ENCODE measurements around the gene TMEM243. TPM values are rescaled to one million over a fixed set of nuclear protein-coding genes. Genes with fewer than 3 reads are reported as not detected.

The TMEM243 gene
- total RNA-seq, 1 donor from 2014 or later, result 28.9 TPM

DNA sequence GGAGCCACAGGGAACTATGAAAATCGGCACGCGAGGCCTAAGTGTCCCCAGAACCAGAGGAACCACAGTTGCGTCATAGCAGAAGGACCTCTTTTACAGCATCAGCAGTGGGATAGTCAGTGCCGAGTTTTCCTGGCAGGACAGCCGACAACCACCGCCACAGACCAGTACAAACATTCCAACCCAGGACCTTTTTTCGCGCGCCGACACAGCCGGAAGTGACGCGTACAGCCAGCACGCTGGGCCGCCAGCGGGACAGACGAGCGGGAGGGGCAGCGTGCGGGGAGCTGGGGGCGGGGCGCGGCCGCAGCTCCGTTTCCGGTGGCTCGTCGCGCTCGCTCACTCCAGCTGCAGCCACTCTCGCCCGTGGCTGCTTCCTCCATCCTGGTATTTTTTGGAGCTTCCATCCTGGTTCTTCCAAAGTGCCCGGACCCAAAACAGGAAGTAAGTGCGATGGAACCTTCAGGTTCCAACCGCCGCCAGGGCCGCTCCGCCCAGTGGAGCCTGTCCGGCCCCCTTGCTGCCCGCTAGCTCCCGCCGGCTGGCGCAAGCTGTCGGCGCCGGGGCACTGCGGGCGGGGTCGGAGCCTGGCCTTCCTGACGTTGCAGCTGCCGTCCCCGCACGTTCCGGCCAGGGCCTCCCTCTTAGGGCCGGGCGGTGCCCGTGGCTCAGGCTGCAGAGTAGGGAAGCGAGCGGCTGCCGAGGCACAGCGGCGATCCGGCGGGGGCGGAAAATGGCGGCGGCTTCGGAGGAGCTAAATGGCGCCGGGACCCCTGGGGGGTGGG lies 67.2 kb downstream of the TMEM243 start, which contains the start of gene DMTF1:
Gene DMTF1 (plus strand): TSS at position 342 of the 785 bp plus-strand sequence. CDS start 12,489 bp downstream, outside the sequence.
- Histone ChIP-seq H3K27me3 (ENCODE audit: control insufficient read depth, insufficient read depth, low read length) (no peaks in the 10 kb centered on the region), H3K36me3 (ENCODE audit: control insufficient read depth, insufficient read depth, low read length) (no peaks in the 10 kb centered on the region), H3K4me3 (ENCODE audit: low read depth, low read length) (peak within 1 kb of the TSS; percentile 95)
- DNase-seq (ENCODE audit: low read depth), result peak; percentile 72
- TF ChIP-seq, protein P1, sequence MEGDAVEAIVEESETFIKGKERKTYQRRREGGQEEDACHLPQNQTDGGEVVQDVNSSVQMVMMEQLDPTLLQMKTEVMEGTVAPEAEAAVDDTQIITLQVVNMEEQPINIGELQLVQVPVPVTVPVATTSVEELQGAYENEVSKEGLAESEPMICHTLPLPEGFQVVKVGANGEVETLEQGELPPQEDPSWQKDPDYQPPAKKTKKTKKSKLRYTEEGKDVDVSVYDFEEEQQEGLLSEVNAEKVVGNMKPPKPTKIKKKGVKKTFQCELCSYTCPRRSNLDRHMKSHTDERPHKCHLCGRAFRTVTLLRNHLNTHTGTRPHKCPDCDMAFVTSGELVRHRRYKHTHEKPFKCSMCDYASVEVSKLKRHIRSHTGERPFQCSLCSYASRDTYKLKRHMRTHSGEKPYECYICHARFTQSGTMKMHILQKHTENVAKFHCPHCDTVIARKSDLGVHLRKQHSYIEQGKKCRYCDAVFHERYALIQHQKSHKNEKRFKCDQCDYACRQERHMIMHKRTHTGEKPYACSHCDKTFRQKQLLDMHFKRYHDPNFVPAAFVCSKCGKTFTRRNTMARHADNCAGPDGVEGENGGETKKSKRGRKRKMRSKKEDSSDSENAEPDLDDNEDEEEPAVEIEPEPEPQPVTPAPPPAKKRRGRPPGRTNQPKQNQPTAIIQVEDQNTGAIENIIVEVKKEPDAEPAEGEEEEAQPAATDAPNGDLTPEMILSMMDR (IDR thresholded peaks at IDR 0.05; ENCODE audit: insufficient read depth, low read length, poor library complexity, severe bottlenecking), result no peak

DNA sequence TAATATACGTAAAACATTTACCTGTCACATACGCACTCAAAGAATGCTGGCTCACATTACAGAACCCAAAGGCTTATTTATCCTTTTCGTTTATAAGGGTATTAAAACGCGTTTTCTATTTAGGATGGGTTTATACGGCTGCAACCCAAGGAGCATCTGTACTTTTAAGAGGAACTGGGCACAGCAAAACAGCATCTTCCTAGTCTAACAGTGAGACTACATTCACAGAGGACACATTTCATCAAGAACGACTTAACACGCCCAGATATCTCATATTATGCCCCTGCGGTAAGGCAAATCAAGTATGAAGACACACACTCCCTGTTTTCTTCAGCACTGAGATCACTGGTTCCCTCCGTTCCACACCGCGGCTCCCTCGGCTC lies 67.8 kb downstream of the TMEM243 start:
- DNase-seq (ENCODE audit: low read depth), result peak; percentile 14
- no peaks in the 10 kb centered on the region for H3K27me3 ChIP-seq (ENCODE audit: control insufficient read depth, insufficient read depth, low read length)
- H3K4me3 ChIP-seq (ENCODE audit: low read depth, low read length), result peak overlapping the region; percentile 95
- TF ChIP-seq, protein P1 (IDR thresholded peaks at IDR 0.05; ENCODE audit: insufficient read depth, low read length, poor library complexity, severe bottlenecking), result no peak
- H3K36me3 ChIP-seq (ENCODE audit: control insufficient read depth, insufficient read depth, low read length), result no peaks in the 10 kb centered on the region

DNA sequence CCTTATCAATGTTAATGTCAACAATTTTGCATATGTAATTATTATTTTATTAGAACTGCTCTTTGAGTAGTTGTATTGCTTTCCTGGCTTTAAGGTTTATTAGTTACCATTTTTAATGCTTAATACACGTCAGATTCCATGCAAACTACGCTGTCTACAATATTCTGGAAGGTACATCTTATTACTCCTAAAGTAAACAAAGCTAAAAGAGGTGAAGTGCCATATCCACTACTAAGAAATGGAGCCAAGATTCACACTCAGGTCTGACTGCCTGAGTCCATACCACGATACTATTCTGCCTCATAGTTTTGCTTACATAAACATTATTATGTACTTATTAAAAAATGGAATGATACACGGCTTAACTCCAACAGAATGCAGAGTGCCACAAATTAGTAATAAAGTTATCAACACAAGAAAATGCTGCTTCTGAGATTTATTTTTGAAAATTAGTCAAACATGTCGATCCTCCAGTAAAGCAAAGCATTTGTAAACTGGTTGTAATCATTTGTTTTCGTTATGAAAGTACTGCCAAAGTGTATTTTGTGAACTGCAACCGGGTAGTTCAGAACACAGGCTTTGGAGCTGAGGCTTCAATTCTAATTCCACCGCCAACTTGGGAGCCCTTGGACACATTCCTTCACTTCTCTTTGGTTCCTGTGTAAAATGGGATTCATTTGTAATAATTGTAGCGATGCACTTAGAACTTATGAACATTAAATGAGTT lies 68.4 kb downstream of the TMEM243 start:
- DNase-seq (ENCODE audit: low read depth), result no peak
- no peaks in the 10 kb centered on the region for H3K36me3 ChIP-seq (ENCODE audit: control insufficient read depth, insufficient read depth, low read length)
- H3K4me3 ChIP-seq (ENCODE audit: low read depth, low read length), result peak overlapping the region; percentile 95
- TF ChIP-seq, protein P1 (IDR thresholded peaks at IDR 0.05; ENCODE audit: insufficient read depth, low read length, poor library complexity, severe bottlenecking), result no peak
- no peaks in the 10 kb centered on the region for H3K27me3 ChIP-seq (ENCODE audit: control insufficient read depth, insufficient read depth, low read length)

DNA sequence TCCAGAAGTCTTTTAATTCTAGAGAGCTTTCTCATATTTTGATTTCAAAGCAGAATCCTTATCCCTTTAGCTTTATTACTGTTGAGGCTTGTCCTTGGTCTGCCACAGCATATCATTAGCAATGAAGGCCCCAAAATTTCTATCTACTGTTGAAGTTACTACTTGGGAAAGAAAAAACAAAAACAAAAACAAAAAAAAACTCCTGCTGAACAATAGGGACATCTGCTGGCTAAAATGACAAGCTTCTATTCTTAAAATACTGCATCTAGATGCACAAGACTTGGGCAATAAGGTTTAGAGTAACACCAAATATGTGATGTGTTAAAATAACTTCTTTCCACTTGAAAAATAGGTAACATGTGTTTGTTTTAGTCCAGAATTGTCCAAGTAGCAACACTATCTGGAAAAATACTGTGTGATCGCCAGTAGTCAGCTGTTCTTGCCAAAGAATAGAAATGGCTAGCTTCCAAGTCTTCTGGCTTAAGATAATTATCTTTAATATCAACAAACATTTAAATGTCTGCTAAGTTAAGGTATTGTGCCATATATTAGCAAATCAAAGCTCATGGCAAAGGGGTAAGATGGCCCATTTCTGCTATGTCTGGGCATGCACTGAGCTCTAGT lies 71.1 kb downstream of the TMEM243 start:
- TF ChIP-seq, protein P1 (IDR thresholded peaks at IDR 0.05; ENCODE audit: insufficient read depth, low read length, poor library complexity, severe bottlenecking), result peak; percentile 46
- Histone ChIP-seq H3K4me3 (ENCODE audit: low read depth, low read length) (no peak overlapping the region), H3K36me3 (ENCODE audit: control insufficient read depth, insufficient read depth, low read length) (no peaks in the 10 kb centered on the region), H3K27me3 (ENCODE audit: control insufficient read depth, insufficient read depth, low read length) (no peaks in the 10 kb centered on the region)
- no peak for DNase-seq (ENCODE audit: low read depth)

- TF ChIP-seq, protein P1 (IDR thresholded peaks at IDR 0.05; ENCODE audit: insufficient read depth, low read length, poor library complexity, severe bottlenecking), result no peak
- no peak for DNase-seq (ENCODE audit: low read depth)
Measured at GRCh38 chr7:87147500-87147899, 72.0 kb downstream of the TMEM243 start.

More at GRCh38 chr7:87147500-87147899, 72.0 kb downstream of the TMEM243 start:
- H3K27me3 ChIP-seq (ENCODE audit: control insufficient read depth, insufficient read depth, low read length), result no peaks in the 10 kb centered on the region
- no peaks in the 10 kb centered on the region for H3K36me3 ChIP-seq (ENCODE audit: control insufficient read depth, insufficient read depth, low read length)
- no peak overlapping the region for H3K4me3 ChIP-seq (ENCODE audit: low read depth, low read length)

All from kidney epithelial cell (primary cell).